OCI-M2 (cell line): ENCODE measurements around the gene PTPN2.
"Not testable (repeated sequence)": the region's sequence is repeated elsewhere in the genome, so short reads cannot be mapped to it uniquely, and the experiment has no call there.

Source experiments
- DNase-seq: peaks from one replicate; lab custom pipeline; 2025; ENCODE audit not compliant: unreplicated experiment; lab: John Stamatoyannopoulos, UW

PTPN2 gene

GRCh38 chr18:12776821-12777471 lies 107.1 kb downstream of the PTPN2 start:
- DNase-seq = no peak

GRCh38 chr18:12776415-12776814 lies 107.6 kb downstream of the PTPN2 start:
- not testable (repeated sequence) for DNase-seq

GRCh38 chr18:12774982-12775381 lies 109.1 kb downstream of the PTPN2 start:
- DNase-seq = no peak

- DNase-seq = no peak
Measured at GRCh38 chr18:12773369-12773768, 110.7 kb downstream of the PTPN2 start.

GRCh38 chr18:12772111-12772510 lies 111.9 kb downstream of the PTPN2 start:
- DNase-seq = no peak

- no peak for DNase-seq
Measured at GRCh38 chr18:12770469-12771219, 113.4 kb downstream of the PTPN2 start.

- DNase-seq = no peak
Measured at GRCh38 chr18:12769644-12770440, 114.2 kb downstream of the PTPN2 start.

GRCh38 chr18:12769136-12769535 lies 114.9 kb downstream of the PTPN2 start:
- DNase-seq = no peak

GRCh38 chr18:12768625-12769024 lies 115.4 kb downstream of the PTPN2 start:
- no peak for DNase-seq

- no peak for DNase-seq
Measured at GRCh38 chr18:12767580-12768155, 116.4 kb downstream of the PTPN2 start.

- DNase-seq = no peak
Measured at GRCh38 chr18:12766986-12767433, 117.0 kb downstream of the PTPN2 start.

GRCh38 chr18:12765586-12765985 lies 118.5 kb downstream of the PTPN2 start:
- no peak for DNase-seq

GRCh38 chr18:12765126-12765525 lies 118.9 kb downstream of the PTPN2 start:
- no peak for DNase-seq

- not testable (repeated sequence) for DNase-seq
Measured at GRCh38 chr18:12758566-12758965, 125.5 kb downstream of the PTPN2 start.

GRCh38 chr18:12756619-12757239 lies 127.3 kb downstream of the PTPN2 start:
- DNase-seq = not testable (repeated sequence)

GRCh38 chr18:12755606-12756005 lies 128.4 kb downstream of the PTPN2 start:
- DNase-seq = not testable (repeated sequence)

GRCh38 chr18:12754511-12754910 lies 129.5 kb downstream of the PTPN2 start:
- no peak for DNase-seq

GRCh38 chr18:12751891-12752290 lies 132.1 kb downstream of the PTPN2 start:
- DNase-seq = no peak

GRCh38 chr18:12751503-12751884 lies 132.5 kb downstream of the PTPN2 start:
- DNase-seq = no peak

- no peak for DNase-seq
Measured at GRCh38 chr18:12750715-12751502, 133.1 kb downstream of the PTPN2 start.
